Rectal smooth muscle tissue (tissue), 1 donor: ENCODE measurements around the gene ANAPC5.
"Not testable (repeated sequence)": the region's sequence is repeated elsewhere in the genome, so short reads cannot be mapped to it uniquely, and the experiment has no call there.

ENCODE experiments used
- H3K27ac ChIP-seq: one replicate; pipeline ENCODE4 v1.7.0; 2013; ENCODE audit warnings: low read depth, low read length, inconsistent platforms
- H3K27me3 ChIP-seq: one replicate; pipeline ENCODE4 v1.7.0; 2013; ENCODE audit warnings: low read length; ENCODE audit not compliant: control insufficient read depth, insufficient read depth
- H3K36me3 ChIP-seq: one replicate; pipeline ENCODE4 v1.7.0; 2013; ENCODE audit warnings: low read length; ENCODE audit not compliant: control insufficient read depth, insufficient read depth
- H3K4me1 ChIP-seq: one replicate; pipeline ENCODE4 v1.7.0; 2013; ENCODE audit warnings: low read length; ENCODE audit not compliant: control insufficient read depth, insufficient read depth
- H3K4me3 ChIP-seq: one replicate; pipeline ENCODE4 v1.7.0; 2013; ENCODE audit warnings: low read length
- H3K9ac ChIP-seq: one replicate; pipeline ENCODE4 v1.7.0; 2013; ENCODE audit warnings: low read length

ANAPC5 gene

DNA sequence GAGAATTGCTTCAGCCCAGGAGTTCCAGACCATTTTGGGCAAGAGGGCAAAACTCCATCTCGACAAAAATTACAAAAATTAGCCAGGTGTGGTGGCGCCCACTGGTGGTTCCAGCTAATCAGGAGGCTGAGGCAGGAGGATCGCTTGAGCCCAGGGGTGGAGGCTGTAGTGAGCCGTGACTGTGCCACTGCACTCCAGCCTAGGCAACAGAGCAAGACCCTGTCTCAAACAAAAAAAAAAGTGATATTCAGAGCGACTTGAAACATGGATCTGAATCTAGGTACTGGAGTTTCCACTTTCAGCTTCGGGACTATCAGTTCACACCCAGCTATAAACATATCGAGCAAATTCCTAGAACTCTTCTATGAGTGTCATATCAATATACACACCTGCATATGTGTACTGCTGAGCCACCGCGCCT, 31.4 kb upstream of the ANAPC5 start:
- H3K27ac ChIP-seq, result no peak overlapping the region
- no peak overlapping the region for H3K9ac ChIP-seq
- no peaks in the 10 kb centered on the region for H3K27me3 ChIP-seq
- no peak overlapping the region for H3K4me3 ChIP-seq
- no peaks in the 10 kb centered on the region for H3K36me3 ChIP-seq
- no peaks in the 10 kb centered on the region for H3K4me1 ChIP-seq

DNA sequence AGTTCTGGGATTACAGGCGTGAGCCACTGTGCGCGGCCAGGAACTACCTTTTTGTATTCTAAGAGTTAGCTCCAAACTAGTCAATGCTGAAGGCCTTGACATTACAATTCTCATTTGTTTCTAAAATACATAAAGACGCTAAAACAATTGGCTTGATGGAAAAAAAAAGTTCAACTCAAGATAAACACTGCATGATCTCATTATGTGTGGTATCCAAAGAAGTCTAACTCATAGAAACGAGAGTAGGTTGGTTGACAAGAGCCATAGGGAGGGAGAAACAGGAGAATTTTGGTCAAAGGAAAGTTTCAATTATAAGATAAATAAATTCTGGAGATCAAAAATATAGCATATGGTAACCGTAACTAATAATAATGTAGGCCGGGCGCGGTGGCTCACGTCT, 27.7 kb upstream of the ANAPC5 start:
- H3K4me3 ChIP-seq, result no peak overlapping the region
- H3K27ac ChIP-seq, result no peak overlapping the region
- no peaks in the 10 kb centered on the region for H3K36me3 ChIP-seq
- H3K27me3 ChIP-seq, result no peaks in the 10 kb centered on the region
- no peaks in the 10 kb centered on the region for H3K4me1 ChIP-seq
- H3K9ac ChIP-seq, result no peak overlapping the region

DNA sequence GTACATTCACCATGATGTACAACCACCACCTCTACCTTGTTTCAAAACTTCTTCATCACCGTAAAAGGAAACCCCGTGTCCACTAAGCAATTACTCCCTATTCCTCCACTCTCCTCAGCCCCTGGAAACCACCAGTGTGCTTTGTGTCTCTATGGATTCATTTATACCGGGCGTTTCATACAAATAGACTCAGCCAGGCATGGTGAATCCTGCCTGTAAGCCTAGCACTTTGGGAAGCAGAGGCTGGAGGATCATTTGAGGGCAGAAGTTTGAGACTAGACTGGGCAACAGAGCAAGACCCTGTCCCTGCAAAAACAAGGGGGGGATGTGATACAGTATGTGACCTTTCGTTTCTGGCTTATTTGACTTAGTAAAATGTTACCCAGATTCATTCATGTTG, 26.5 kb upstream of the ANAPC5 start:
- Histone ChIP-seq H3K4me1 (no peaks in the 10 kb centered on the region), H3K27ac (no peak overlapping the region)

DNA sequence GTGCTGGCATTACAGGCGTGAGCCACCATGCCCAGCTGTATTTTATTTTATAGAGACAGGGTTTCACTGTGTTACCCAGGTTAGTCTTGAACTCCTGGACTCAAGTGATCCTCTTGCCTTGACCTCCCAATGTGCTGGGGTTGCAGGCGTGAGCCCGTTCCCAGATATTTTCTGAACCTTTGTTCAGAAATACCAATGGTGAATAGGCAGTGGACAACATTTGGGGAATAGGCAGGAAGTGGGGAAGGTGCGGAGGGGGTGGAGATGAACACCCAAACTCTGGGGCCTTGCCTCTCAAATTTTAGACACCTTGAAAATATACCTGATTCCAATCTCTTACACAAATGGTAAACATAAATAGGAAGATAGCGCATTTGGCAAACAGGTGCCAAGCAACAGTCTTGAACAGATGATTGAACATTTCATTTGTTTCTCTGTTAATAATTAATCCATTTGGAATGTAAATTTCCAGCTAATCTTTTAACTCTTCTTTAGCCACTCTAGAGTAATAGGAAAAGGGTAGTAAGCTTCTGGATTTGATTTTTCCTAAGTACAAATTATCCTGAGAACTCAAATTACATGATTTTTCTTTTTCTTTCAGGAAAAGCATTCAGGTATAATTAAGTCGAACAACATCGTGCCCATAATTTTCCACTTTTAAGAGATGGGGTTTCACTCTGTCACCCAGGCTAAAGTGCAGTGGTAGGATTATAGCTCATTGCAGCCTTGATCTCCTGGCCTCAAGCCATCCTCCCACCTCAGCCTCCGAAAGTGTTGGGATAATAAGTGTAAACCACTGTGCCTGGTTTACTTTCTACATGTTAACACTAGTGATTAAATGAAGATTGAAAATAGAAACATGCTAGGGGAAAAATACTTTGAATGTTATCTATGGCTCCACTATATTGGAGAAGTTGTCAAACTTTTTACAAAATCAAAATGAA, 24.8 kb upstream of the ANAPC5 start:
- H3K4me3 ChIP-seq, result no peak overlapping the region
- H3K27me3 ChIP-seq, result no peaks in the 10 kb centered on the region
- no peaks in the 10 kb centered on the region for H3K4me1 ChIP-seq
- H3K36me3 ChIP-seq, result no peaks in the 10 kb centered on the region
- no peak overlapping the region for H3K9ac ChIP-seq
- no peak overlapping the region for H3K27ac ChIP-seq

More for the DNA sequence above, 26.5 kb upstream of the ANAPC5 start:
- Histone ChIP-seq H3K9ac (no peak overlapping the region), H3K4me3 (no peak overlapping the region), H3K27me3 (no peaks in the 10 kb centered on the region), H3K36me3 (no peaks in the 10 kb centered on the region)

DNA sequence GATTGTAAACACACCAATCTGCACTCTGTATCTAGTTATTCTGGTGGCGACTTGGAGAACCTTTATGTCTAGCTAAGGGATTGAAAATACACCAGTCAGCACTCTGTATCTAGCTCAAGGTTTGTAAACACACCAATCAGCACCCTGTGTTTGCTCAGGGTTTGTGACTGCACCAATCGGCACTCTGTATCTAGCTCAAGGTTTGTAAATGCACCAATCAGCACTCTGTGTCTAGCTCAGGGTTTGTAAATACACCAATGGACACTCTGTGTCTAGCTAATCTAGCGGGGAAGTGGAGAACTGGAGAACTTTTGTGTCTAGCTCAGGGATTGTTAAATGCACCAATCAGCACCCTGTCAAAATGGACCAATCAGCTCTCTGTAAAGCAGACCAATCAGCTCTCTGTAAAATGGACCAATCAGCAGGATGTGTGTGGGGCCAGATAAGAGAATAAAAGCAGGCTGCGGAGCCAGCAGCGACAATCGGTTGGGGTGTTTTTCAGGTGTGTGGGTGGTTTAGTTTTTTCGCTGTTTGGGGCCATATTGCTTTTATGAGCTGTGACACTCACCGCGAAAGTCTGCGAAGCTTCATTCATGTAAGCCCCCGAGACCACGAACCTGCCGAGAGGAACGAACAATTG, 22.9 kb upstream of the ANAPC5 start:
- not testable (repeated sequence) for H3K27ac ChIP-seq, H3K4me1 ChIP-seq, H3K9ac ChIP-seq, H3K36me3 ChIP-seq, H3K4me3 ChIP-seq, H3K27me3 ChIP-seq

DNA sequence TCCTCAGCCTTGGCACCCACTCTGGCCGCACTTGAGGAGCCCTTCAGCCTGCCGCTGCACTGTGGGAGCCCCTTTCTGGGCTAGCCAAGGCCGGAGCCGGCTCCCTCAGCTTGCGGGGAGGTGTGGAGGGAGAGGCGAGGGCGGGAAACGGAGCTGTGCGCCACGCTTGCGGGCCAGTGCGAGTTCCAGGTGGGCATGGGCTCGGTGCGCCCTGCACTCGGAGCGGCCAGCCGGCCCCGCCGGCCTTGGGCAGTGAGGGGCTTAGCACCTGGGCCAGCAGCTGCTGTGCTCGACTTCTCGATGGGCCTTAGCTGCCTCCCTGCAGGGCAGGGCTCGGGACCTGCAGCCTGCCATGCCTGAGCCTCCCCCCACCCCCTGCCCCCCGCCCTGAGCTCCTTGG, 22.1 kb upstream of the ANAPC5 start:
- not testable (repeated sequence) for H3K4me3 ChIP-seq, H3K27me3 ChIP-seq, H3K9ac ChIP-seq, H3K4me1 ChIP-seq, H3K27ac ChIP-seq, H3K36me3 ChIP-seq

DNA sequence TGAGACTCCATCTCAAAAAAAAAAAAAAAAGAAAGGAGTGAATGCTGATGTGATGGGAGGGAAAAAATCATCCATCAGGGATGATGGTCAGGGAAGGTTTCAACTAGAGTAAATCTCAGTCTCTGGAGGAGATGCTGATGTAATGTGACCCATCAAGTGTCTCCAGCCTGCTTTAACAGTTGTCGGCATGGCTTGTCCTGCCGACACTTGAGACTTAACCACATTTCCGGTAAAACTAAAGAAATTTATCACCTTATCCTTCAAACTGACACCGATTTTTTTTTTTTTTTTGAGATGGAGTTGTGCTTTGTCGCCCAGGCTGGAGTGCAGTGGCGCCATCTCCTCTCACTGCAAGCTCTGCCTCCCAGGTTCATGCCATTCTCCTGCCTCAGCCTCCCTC, 21.5 kb upstream of the ANAPC5 start:
- Histone ChIP-seq H3K4me3 (no peak overlapping the region), H3K9ac (no peak overlapping the region), H3K27ac (no peak overlapping the region), H3K36me3 (no peaks in the 10 kb centered on the region), H3K27me3 (no peaks in the 10 kb centered on the region), H3K4me1 (no peaks in the 10 kb centered on the region)

DNA sequence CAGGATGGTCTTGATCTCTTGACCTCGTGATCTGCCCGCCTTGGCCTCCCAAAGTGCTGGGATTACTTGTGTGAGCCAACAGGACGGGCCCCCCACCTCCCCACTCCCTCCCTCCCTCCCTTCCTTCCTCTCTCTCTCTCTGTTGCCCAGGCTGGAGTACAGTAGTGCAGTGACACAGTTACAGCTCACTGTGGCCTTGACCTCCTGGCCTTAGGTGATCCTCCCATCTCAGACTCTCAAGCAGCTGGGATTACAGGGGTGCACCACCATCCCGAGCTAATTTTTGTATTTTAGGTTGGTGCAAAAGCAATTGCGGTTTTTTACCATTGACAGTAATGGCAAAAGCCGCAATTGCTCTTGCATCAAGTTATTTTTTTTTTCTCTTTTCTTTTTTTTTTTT, 19.2 kb upstream of the ANAPC5 start:
- Histone ChIP-seq H3K9ac (no peak overlapping the region), H3K4me3 (no peak overlapping the region), H3K27ac (no peak overlapping the region), H3K27me3 (no peaks in the 10 kb centered on the region), H3K4me1 (no peaks in the 10 kb centered on the region), H3K36me3 (no peaks in the 10 kb centered on the region)

DNA sequence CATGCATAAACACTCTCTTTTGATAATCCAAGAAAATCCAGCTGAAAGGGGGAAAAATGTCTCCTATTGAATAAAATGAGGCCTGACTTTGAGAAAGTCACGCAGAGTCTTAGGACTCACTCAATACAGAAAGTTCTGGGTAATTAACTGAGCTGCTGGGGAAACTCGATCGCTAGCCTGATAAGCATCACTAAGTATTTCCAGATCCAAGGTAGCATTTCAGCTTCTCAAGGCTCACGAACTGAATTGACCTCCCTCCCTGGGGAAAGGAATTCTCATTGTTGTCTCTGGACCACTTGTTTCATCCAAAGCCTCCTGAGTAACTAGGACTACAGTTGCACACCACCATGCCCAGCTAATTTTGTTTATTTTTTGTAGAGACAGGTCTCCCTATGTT, 13.8 kb upstream of the ANAPC5 start:
- Histone ChIP-seq H3K27me3 (no peaks in the 10 kb centered on the region), H3K4me1 (no peaks in the 10 kb centered on the region), H3K36me3 (no peaks in the 10 kb centered on the region), H3K9ac (no peak overlapping the region), H3K4me3 (no peak overlapping the region), H3K27ac (no peak overlapping the region)

DNA sequence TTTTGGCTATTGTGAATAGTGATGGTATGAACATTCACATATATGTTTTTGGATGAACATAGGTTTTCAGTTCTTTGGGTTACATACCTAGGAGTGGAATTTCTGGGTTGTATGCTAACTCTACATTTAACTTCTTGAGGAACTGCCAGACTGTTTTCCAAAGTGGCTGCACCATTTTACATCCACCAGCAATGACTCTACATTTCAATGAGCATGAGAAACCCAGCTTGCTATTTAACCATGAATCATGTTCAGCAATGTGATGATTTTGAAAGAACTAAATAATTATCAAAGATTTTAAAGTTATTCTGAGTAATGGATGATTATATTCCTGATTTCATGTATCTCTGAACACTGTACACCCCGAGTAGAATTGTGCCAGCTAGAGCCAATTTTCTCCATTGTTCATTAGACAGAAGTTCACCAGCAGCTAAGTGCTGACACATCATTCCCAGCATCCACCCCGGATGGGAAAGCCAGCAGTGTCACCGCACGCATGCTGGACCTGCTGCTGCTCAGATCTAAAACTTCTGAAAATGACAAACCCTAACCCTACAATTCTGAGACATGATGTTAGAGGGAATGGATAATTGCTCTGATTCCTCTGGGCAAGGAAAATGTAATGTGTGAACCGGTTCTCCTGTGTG, 13.3 kb upstream of the ANAPC5 start:
- no peak overlapping the region for H3K9ac ChIP-seq
- H3K4me3 ChIP-seq, result no peak overlapping the region
- no peaks in the 10 kb centered on the region for H3K4me1 ChIP-seq
- no peak overlapping the region for H3K27ac ChIP-seq
- H3K27me3 ChIP-seq, result no peaks in the 10 kb centered on the region
- H3K36me3 ChIP-seq, result no peaks in the 10 kb centered on the region

DNA sequence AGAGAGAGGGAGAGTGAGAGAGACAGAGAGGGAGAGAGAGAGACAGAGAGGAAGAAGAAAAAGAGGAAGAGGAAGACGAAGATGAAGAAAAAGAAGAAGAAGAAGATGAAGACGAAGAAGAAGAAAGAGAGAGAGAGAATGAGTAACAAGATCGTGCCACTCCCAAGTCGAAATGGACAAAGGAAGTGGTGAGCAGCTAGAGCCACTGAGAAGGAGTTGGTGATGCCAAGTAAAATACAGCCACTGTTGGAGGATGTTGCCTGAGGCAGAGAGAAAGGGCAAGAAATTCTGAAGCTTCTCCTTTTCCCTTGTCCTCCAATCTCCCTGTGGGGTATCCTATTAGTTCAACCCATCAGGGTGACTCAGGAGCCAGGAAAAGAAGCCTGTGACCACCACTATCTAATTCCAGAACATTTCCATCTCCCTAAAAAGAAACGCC, 12.5 kb upstream of the ANAPC5 start:
- no peaks in the 10 kb centered on the region for H3K27me3 ChIP-seq
- no peak overlapping the region for H3K27ac ChIP-seq
- H3K36me3 ChIP-seq, result no peaks in the 10 kb centered on the region
- H3K4me1 ChIP-seq, result no peaks in the 10 kb centered on the region
- no peak overlapping the region for H3K9ac ChIP-seq
- H3K4me3 ChIP-seq, result no peak overlapping the region

DNA sequence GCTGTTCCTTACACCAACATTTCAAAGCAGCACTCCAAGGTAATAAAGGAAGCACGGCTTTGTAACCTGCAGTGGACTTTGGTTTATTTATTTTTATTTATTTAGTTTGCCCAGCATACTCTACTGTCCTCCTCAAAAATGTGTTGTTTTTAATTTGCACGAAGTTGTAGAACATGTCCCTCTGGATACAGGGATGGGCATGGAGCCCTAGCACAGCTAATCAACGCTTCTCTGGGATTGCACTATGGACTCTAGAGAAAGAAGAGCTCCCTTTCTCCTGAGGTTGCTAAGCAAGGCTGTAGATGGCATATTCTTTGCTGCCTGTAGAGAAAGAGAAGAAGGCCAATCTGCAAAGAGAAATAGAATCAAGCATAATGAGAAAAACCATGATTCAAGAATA, 5.9 kb upstream of the ANAPC5 start:
- H3K36me3 ChIP-seq, result no peaks in the 10 kb centered on the region
- no peaks in the 10 kb centered on the region for H3K4me1 ChIP-seq
- no peaks in the 10 kb centered on the region for H3K27me3 ChIP-seq
- no peak overlapping the region for H3K9ac ChIP-seq
- no peak overlapping the region for H3K4me3 ChIP-seq
- no peak overlapping the region for H3K27ac ChIP-seq
